ENCODE results near the gene EEIG1.

DNA sequence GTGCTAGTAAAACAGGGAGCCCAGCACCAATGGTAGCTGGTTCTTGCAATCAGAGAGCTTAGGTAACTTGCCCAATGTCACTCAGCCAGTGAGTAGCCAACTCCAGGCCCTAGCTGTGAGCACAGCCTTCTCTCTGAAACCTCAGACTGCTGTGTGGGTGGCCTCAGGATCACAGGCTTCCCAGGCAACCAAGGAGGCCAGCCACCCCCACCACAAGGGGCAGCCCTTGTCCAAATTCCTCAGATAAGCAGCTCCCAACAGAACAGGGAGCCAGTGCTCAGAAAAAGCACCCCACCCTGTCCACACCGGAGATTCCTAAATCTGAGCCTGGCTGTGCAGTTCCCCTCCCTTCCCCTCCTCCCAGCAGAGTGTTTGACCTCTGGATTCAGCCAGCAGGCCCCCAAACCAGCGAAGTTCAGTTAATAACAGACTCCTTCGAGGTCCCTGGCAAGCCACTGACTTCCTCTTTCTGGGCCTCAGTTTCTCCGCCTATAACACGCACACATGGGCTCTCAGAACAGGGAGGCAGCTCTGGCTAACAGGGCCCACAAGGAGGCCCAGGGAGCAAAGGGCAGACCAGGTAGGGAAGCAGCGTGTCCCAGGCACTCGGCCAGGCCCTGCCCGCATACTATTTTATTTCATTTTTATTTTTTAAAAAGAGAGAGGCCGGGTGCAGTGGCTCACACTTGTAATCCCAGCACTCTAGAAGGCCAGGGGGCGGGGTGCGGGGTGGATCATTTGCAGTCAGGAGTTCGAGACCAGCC lies 2.7 kb downstream of the EEIG1 start:
- TF ChIP-seq, protein P1, sequence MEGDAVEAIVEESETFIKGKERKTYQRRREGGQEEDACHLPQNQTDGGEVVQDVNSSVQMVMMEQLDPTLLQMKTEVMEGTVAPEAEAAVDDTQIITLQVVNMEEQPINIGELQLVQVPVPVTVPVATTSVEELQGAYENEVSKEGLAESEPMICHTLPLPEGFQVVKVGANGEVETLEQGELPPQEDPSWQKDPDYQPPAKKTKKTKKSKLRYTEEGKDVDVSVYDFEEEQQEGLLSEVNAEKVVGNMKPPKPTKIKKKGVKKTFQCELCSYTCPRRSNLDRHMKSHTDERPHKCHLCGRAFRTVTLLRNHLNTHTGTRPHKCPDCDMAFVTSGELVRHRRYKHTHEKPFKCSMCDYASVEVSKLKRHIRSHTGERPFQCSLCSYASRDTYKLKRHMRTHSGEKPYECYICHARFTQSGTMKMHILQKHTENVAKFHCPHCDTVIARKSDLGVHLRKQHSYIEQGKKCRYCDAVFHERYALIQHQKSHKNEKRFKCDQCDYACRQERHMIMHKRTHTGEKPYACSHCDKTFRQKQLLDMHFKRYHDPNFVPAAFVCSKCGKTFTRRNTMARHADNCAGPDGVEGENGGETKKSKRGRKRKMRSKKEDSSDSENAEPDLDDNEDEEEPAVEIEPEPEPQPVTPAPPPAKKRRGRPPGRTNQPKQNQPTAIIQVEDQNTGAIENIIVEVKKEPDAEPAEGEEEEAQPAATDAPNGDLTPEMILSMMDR (IDR thresholded peaks at IDR 0.05), result peak in 3 of 5 experiments; percentile 9 to 46 (median 21)
- TF ChIP-seq POLR2A (IDR thresholded peaks at IDR 0.05), result peak in 1 of 2 donors; percentile 28

Data from tibial nerve (tissue), 3 donors.